ENCODE measurements around the gene C16orf87.

DNA sequence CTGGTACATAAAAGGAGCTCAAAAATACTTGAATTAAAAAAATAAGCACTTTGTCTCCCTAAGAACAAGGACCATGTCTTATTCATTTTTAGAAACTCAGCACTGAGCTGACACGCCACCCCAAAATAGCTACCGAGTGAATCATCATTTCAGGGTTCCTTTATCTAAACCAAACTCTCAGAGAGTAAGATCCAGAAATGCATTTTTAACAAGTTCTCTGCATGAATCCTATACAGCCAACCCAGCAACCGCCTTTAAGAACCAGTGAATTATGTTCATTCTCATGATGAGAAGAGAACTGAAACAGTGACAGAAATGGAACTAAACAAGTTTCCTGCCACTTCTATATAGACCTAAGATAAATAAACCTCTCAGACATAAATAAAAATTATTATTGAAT, 8.7 kb downstream of the C16orf87 start:
- no peak for TF ChIP-seq EZH2 (IDR thresholded peaks at IDR 0.05; ENCODE audit: insufficient read depth, poor library complexity, severe bottlenecking)
- TF ChIP-seq EZH2phosphoT487 (IDR thresholded peaks at IDR 0.05; ENCODE audit: insufficient read depth, low read depth): no peak

All from GM23248 (cell line).